ENCODE measurements around the gene NFYC.

Gene NFYC

GRCh38 chr1:40664167-40664537 lies 27.4 kb upstream of the NFYC start:
- DNase-seq (ENCODE audit: low read depth) = no peak
- H3K4me3 ChIP-seq (ENCODE audit: low read depth, low read length) = no peak overlapping the region

GRCh38 chr1:40664791-40665190 lies 26.7 kb upstream of the NFYC start:
- no peak for DNase-seq (ENCODE audit: low read depth)
- no peak overlapping the region for H3K4me3 ChIP-seq (ENCODE audit: low read depth, low read length)

- no peak for DNase-seq (ENCODE audit: low read depth)
- H3K4me3 ChIP-seq (ENCODE audit: low read depth, low read length) = peak within 1 kb of the TSS; percentile 43
These were observed 26.0 kb upstream of the NFYC start, which contains the start of gene RIMS3 for GRCh38 chr1:40665335-40666171. RIMS3 (minus strand) TSS chr1:40665682; CDS start chr1:40641925, 23,757 bp downstream.

- no peak overlapping the region for H3K4me3 ChIP-seq (ENCODE audit: low read depth, low read length)
- no peak for DNase-seq (ENCODE audit: low read depth)
These were observed 22.6 kb upstream of the NFYC start for GRCh38 chr1:40668769-40669525.

- H3K4me3 ChIP-seq (ENCODE audit: low read depth, low read length) = no peak overlapping the region
- DNase-seq (ENCODE audit: low read depth) = no peak
These were observed 18.1 kb upstream of the NFYC start for GRCh38 chr1:40673452-40673851.

GRCh38 chr1:40676501-40676900 lies 15.0 kb upstream of the NFYC start:
- no peak for DNase-seq (ENCODE audit: low read depth)

GRCh38 chr1:40679165-40679953 lies 12.1 kb upstream of the NFYC start:
- DNase-seq (ENCODE audit: low read depth) = no peak
- H3K4me3 ChIP-seq (ENCODE audit: low read depth, low read length) = no peak overlapping the region

More at GRCh38 chr1:40676501-40676900, 15.0 kb upstream of the NFYC start:
- H3K4me3 ChIP-seq (ENCODE audit: low read depth, low read length) = no peak overlapping the region

GRCh38 chr1:40684669-40685068 lies 6.8 kb upstream of the NFYC start:
- DNase-seq (ENCODE audit: low read depth) = no peak
- H3K4me3 ChIP-seq (ENCODE audit: low read depth, low read length) = no peak overlapping the region

- no peak for DNase-seq (ENCODE audit: low read depth)
- H3K4me3 ChIP-seq (ENCODE audit: low read depth, low read length) = no peak overlapping the region
These were observed 4.4 kb upstream of the NFYC start for GRCh38 chr1:40687059-40687458.

GRCh38 chr1:40687661-40688060 lies 3.8 kb upstream of the NFYC start:
- DNase-seq (ENCODE audit: low read depth) = no peak
- no peak overlapping the region for H3K4me3 ChIP-seq (ENCODE audit: low read depth, low read length)

- DNase-seq (ENCODE audit: low read depth) = no peak
- no peak overlapping the region for H3K4me3 ChIP-seq (ENCODE audit: low read depth, low read length)
These were observed 1.8 kb upstream of the NFYC start for GRCh38 chr1:40689737-40690136.

GRCh38 chr1:40690771-40691537 lies 550 bp upstream of the NFYC start:
- H3K4me3 ChIP-seq (ENCODE audit: low read depth, low read length) = peak overlapping the region; percentile 86
- no peak for DNase-seq (ENCODE audit: low read depth)

- DNase-seq (ENCODE audit: low read depth) = no peak
- peak overlapping the region; percentile 86 for H3K4me3 ChIP-seq (ENCODE audit: low read depth, low read length)
These were observed 958 bp downstream of the NFYC start for GRCh38 chr1:40692429-40692895.

GRCh38 chr1:40693425-40693824 lies 1.9 kb downstream of the NFYC start:
- DNase-seq (ENCODE audit: low read depth) = no peak
- H3K4me3 ChIP-seq (ENCODE audit: low read depth, low read length) = no peak overlapping the region

GRCh38 chr1:40694353-40694874 lies 2.9 kb downstream of the NFYC start:
- DNase-seq (ENCODE audit: low read depth) = no peak
- no peak overlapping the region for H3K4me3 ChIP-seq (ENCODE audit: low read depth, low read length)

GRCh38 chr1:40696294-40696693 lies 4.8 kb downstream of the NFYC start:
- no peak for DNase-seq (ENCODE audit: low read depth)
- H3K4me3 ChIP-seq (ENCODE audit: low read depth, low read length) = no peak overlapping the region

- DNase-seq (ENCODE audit: low read depth) = no peak
- H3K4me3 ChIP-seq (ENCODE audit: low read depth, low read length) = no peak overlapping the region
These were observed 5.9 kb downstream of the NFYC start for GRCh38 chr1:40697436-40697835.

GRCh38 chr1:40699787-40700186 lies 8.3 kb downstream of the NFYC start:
- no peak for DNase-seq (ENCODE audit: low read depth)
- H3K4me3 ChIP-seq (ENCODE audit: low read depth, low read length) = no peak overlapping the region

- no peak for DNase-seq (ENCODE audit: low read depth)
- H3K4me3 ChIP-seq (ENCODE audit: low read depth, low read length) = no peak overlapping the region
These were observed 10.2 kb downstream of the NFYC start for GRCh38 chr1:40701684-40702083.
